ENCODE results near the gene EFHD2.

DNA sequence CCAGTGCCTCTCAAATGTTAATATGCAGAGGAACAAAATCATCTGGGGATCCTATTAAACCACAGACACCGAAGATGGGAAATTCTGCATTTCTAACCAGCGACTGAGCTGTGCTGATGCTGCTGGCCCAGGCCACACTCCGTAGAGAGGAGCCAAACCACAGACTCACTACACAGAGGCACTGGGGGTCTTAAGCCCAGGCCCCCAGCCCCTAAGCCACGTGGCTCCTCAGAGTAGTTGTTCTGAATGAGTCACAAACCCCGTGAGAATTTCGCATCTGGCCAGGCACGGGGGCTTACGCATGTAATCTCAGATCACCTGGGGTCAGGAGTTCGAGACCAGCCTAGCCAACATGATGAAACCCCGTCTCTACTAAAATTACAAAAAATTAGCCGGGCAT, 44.0 kb downstream of the EFHD2 start:
- TF ChIP-seq EZH2 (IDR thresholded peaks at IDR 0.05; ENCODE audit: borderline replicate concordance, insufficient read depth, low read length, poor library complexity, severe bottlenecking) (no peak), CTCF (IDR thresholded peaks at IDR 0.05; ENCODE audit: poor library complexity, severe bottlenecking) (no peak), EP300 (conservative IDR thresholded peaks at IDR 0.05; ENCODE audit: poor library complexity, severe bottlenecking) (no peak), REST (IDR thresholded peaks at IDR 0.05; ENCODE audit: borderline replicate concordance) (no peak), POLR2AphosphoS5 (IDR thresholded peaks at IDR 0.05) (no peak), MXI1 (conservative IDR thresholded peaks at IDR 0.05; ENCODE audit: poor library complexity, severe bottlenecking) (no peak), RAD21 (conservative IDR thresholded peaks at IDR 0.05) (no peak)

All from neural cell (in vitro differentiated cells).